K562 (cell line): ENCODE measurements around the gene SLC2A10. TPM values are rescaled to one million over a fixed set of nuclear protein-coding genes. Genes with fewer than 3 reads are reported as not detected.
A peak's percentile ranks its signal among the peaks of the same experiment; 100 is the strongest.

ENCODE experiments used
- CEBPG ChIP-seq, 3 experiments: fragments of 200-800 bp in 1 of 3; sonication (Bioruptor generic) in 1 of 3; sonication (generic) in 1 of 3; formaldehyde crosslinking in 1 of 3; IDR thresholded peaks in 2 of 3; conservative IDR thresholded peaks in 1 of 3; 2 replicates each; pipeline versions ENCODE4 v1.6.1 to v1.8.0; 2016 to 2022; ENCODE audit warnings: missing compliant biosample characterization in 2 of 3, missing genetic modification characterization in 2 of 3, mild to moderate bottlenecking in 1 of 3, missing genetic modification reagents in 1 of 3
- DNMT1 ChIP-seq: fragments of 450-650 bp; IDR thresholded peaks from 2 replicates; pipeline ENCODE4 v1.6.1; 2016; ENCODE audit warnings: antibody characterized with exemption, mild to moderate bottlenecking
- E2F3 ChIP-seq: fragments of 250-450 bp; sonication (Bioruptor Pico); IDR thresholded peaks from 2 replicates; pipeline ENCODE4 v1.4.0; 2020; ENCODE audit warnings: mild to moderate bottlenecking
- E2F5 ChIP-seq: sonication (generic); formaldehyde crosslinking; IDR thresholded peaks from 2 replicates; pipeline ENCODE4 v1.8.0; 2022; ENCODE audit warnings: mild to moderate bottlenecking, missing genetic modification reagents
- GTF2A2 ChIP-seq: IDR thresholded peaks from 2 replicates; pipeline ENCODE4 v1.6.1; 2016; ENCODE audit warnings: mild to moderate bottlenecking, missing genetic modification characterization, missing compliant biosample characterization
- MCM2 ChIP-seq: fragments of 450-650 bp; IDR thresholded peaks from 2 replicates; pipeline ENCODE4 v1.6.1; 2017; ENCODE audit warnings: low read depth, mild to moderate bottlenecking
- POLR2G ChIP-seq: fragments of 200-400 bp; formaldehyde crosslinking; IDR thresholded peaks from 2 replicates; pipeline ENCODE4 v1.6.1; 2017; ENCODE audit warnings: low read depth, mild to moderate bottlenecking, antibody characterized with exemption, low read length, moderate library complexity
- SIX5 ChIP-seq, 2 experiments: IDR thresholded peaks; 2 replicates each; pipeline ENCODE4 v1.6.1; 2011; ENCODE audit warnings: low read length in 2 of 2, borderline replicate concordance in 1 of 2, low read depth in 1 of 2, mild to moderate bottlenecking in 1 of 2, moderate library complexity in 1 of 2; ENCODE audit not compliant: insufficient read depth in 1 of 2
- SMARCB1 ChIP-seq: IDR thresholded peaks from 2 replicates; pipeline ENCODE4 v1.6.1; 2011; ENCODE audit warnings: improper control_type of control experiment, low read depth; ENCODE audit not compliant: insufficient read length
- TEAD1 ChIP-seq, 2 experiments: fragments of 450-650 bp in 1 of 2; sonication (generic) in 1 of 2; formaldehyde crosslinking; IDR thresholded peaks; 2 replicates each; pipeline versions ENCODE4 v1.4.0 to v1.8.0; 2020 to 2022; ENCODE audit warnings: mild to moderate bottlenecking in 2 of 2, missing genetic modification reagents in 1 of 2
- WHSC1 ChIP-seq: IDR thresholded peaks from one replicate; pipeline ENCODE4 v1.6.1; 2012; ENCODE audit warnings: low read length, control low read depth, inconsistent platforms
- ZBTB11 ChIP-seq, 3 experiments: fragments of 200-800 bp in 1 of 3; fragments of 250-450 bp in 1 of 3; fragments of 450-650 bp in 1 of 3; sonication (Bioruptor Pico) in 1 of 3; sonication (Bioruptor generic) in 1 of 3; formaldehyde crosslinking in 1 of 3; IDR thresholded peaks; 2 replicates each; pipeline versions ENCODE4 v1.6.1 to v1.8.0; 2016 to 2022; ENCODE audit warnings: mild to moderate bottlenecking in 2 of 3, missing genetic modification characterization in 2 of 3, missing compliant biosample characterization in 1 of 3, moderate library complexity in 1 of 3
- ZBTB5 ChIP-seq: fragments of 450-650 bp; IDR thresholded peaks from 2 replicates; pipeline ENCODE4 v1.6.1; 2017; ENCODE audit warnings: antibody characterized with exemption
- ZFP36 ChIP-seq: fragments of 150-350 bp; IDR thresholded peaks from 2 replicates; pipeline ENCODE4 v1.6.1; 2018; ENCODE audit warnings: low read length, low read depth; ENCODE audit not compliant: partially characterized antibody
- ZFX ChIP-seq: sonication (generic); formaldehyde crosslinking; IDR thresholded peaks from 2 replicates; pipeline ENCODE4 v1.8.0; 2022; ENCODE audit warnings: mild to moderate bottlenecking, missing genetic modification reagents, moderate library complexity
- ZKSCAN8 ChIP-seq: fragments of 200-800 bp; sonication (Bioruptor generic); IDR thresholded peaks from 2 replicates; pipeline ENCODE4 v1.6.1; 2016; ENCODE audit warnings: missing genetic modification characterization, missing compliant biosample characterization
- ZNF165 ChIP-seq: fragments of 250-450 bp; sonication (Bioruptor Pico); IDR thresholded peaks from 2 replicates; pipeline ENCODE4 v1.4.0; 2020; ENCODE audit warnings: borderline replicate concordance
- ZNF354B ChIP-seq: fragments of 250-450 bp; sonication (Bioruptor Pico); IDR thresholded peaks from 2 replicates; pipeline ENCODE4 v1.4.0; 2020
- ZNF766 ChIP-seq: fragments of 200-800 bp; sonication (Bioruptor generic); conservative IDR thresholded peaks from 2 replicates; pipeline ENCODE4 v1.6.1; 2016; ENCODE audit warnings: missing genetic modification characterization, missing compliant biosample characterization
- ZNF830 ChIP-seq: fragments of 250-450 bp; sonication (Bioruptor Pico); IDR thresholded peaks from 2 replicates; pipeline ENCODE4 v1.5.0; 2021; ENCODE audit warnings: mild to moderate bottlenecking
- polyA plus RNA-seq, 8 experiments: library from polyadenylated mRNA; depleted of rRNA in 4 of 8; stranded (reverse) in 5 of 8; unstranded in 3 of 8; fragments of >200 nt; fragmentation: Nextera tagmentation in 2 of 8; fragmentation: Illumina TruSeq in 1 of 8; extraction: Ambion mirVana in 2 of 8; extraction: Trizol in 1 of 8; gene quantifications; 2 replicates each; pipeline versions ENCODE4 v1.2.1 to v1.2.3, GENCODE V29; 2011 to 2014; ENCODE audit warnings: inconsistent platforms in 1 of 8, missing spikeins in 1 of 8
- total RNA-seq, 7 experiments: library from RNA; depleted of rRNA in 6 of 7; stranded (reverse); fragments of >200 nt in 6 of 7; fragmentation: Illumina TruSeq in 2 of 7; extraction: Trizol in 2 of 7; gene quantifications; 2 replicates each; pipeline versions ENCODE4 v1.2.1 to v1.2.3, GENCODE V29; 2011 to 2021; ENCODE audit warnings: low replicate concordance in 1 of 7

Gene SLC2A10
- total and polyA plus RNA-seq, 9 of the 15 experiments (the other 6 are each of a cell fraction or from before 2014, with no cell fraction given), result 0.01 to 1.8 (median 0.10) TPM

- no peak for TF ChIP-seq ZBTB11 (CRISPR knock-in tag; IDR thresholded peaks at IDR 0.05)
- no peak for TF ChIP-seq TEAD1 (CRISPR knock-in tag; IDR thresholded peaks at IDR 0.05)
- peak; percentile 69 for TF ChIP-seq ZFX
- TF ChIP-seq ZKSCAN8 (CRISPR knock-in tag), result no peak
- TF ChIP-seq GTF2A2 (tag), result no peak
- no peak for TF ChIP-seq E2F5 (CRISPR knock-in tag)
- TF ChIP-seq ZFP36, result no peak
- no peak for TF ChIP-seq ZNF165
- TF ChIP-seq E2F3 (CRISPR knock-in tag), result no peak
- TF ChIP-seq DNMT1, result no peak
- TF ChIP-seq ZNF766, result no peak
- peak; percentile 28 for TF ChIP-seq POLR2G
- TF ChIP-seq ZNF830, result no peak
- no peak for TF ChIP-seq MCM2
- no peak for TF ChIP-seq ZNF354B
- TF ChIP-seq SMARCB1, result no peak
- TF ChIP-seq SIX5 (IDR thresholded peaks at IDR 0.05; ENCODE audit: borderline replicate concordance in 1 of 2, insufficient read depth in 1 of 2, low read depth in 1 of 2, low read length in 2 of 2), result no peak
- no peak for TF ChIP-seq ZBTB5
- no peak for TF ChIP-seq CEBPG (CRISPR knock-in tag; IDR thresholded peaks at IDR 0.05)
- TF ChIP-seq CEBPG (tag; conservative IDR thresholded peaks at IDR 0.05 in 1 of 2, IDR thresholded peaks at IDR 0.05 in 1 of 2), result no peak
- TF ChIP-seq WHSC1, result no peak
Measured at GRCh38 chr20:46709459-46710152, at the start of gene SLC2A10 (continued).
